Heart left ventricle (tissue), 16 donors: ENCODE measurements around the gene AGXT. TPM values are rescaled to one million over a fixed set of nuclear protein-coding genes. Genes with fewer than 3 reads are reported as not detected.

ENCODE experiments used
- ATAC-seq, 4 donors: fragments of 200-7000 bp; cut with Tn5 transposase; one replicate each; pipeline ENCODE4 v1.9.1; 2020 to 2022; ENCODE audit warnings: moderate library complexity in 4 of 4, mild to moderate bottlenecking in 3 of 4, moderate number of reproducible peaks in 1 of 4
- DNase-seq, 5 donors: peaks; one replicate each; pipeline ENCODE4 v3.0.0-alpha.2; 2020
- H3K27ac ChIP-seq, 12 donors: fragments of 200-600 bp; sonication (generic) in 4 of 12; one replicate each; pipeline versions ENCODE4 v1.5.0 to v1.8.0; 2016 to 2022; ENCODE audit warnings: mild to moderate bottlenecking in 2 of 12
- H3K27me3 ChIP-seq, 9 donors: fragments of 200-600 bp; sonication (generic) in 2 of 9; one replicate each; pipeline versions ENCODE4 v1.5.1 to v1.8.0; 2016 to 2022; ENCODE audit warnings: mild to moderate bottlenecking in 3 of 9
- H3K36me3 ChIP-seq, 9 donors: fragments of 200-600 bp; sonication (generic) in 2 of 9; one replicate each; pipeline versions ENCODE4 v1.5.0 to v1.8.0; 2018 to 2022; ENCODE audit warnings: mild to moderate bottlenecking in 2 of 9
- H3K4me1 ChIP-seq, 12 donors: fragments of 200-600 bp; sonication (generic) in 4 of 12; one replicate each; pipeline versions ENCODE4 v1.5.0 to v1.8.0; 2016 to 2022; ENCODE audit warnings: mild to moderate bottlenecking in 3 of 12
- H3K4me3 ChIP-seq, 12 donors: fragments of 200-600 bp; sonication (generic) in 4 of 12; one replicate each; pipeline versions ENCODE4 v1.5.0 to v1.8.0; 2017 to 2022; ENCODE audit warnings: mild to moderate bottlenecking in 9 of 12, moderate library complexity in 4 of 12
- H3K9me3 ChIP-seq, 12 donors: fragments of 200-600 bp; sonication (generic) in 4 of 12; one replicate each; pipeline versions ENCODE4 v1.5.0 to v1.8.0; 2016 to 2022; ENCODE audit warnings: mild to moderate bottlenecking in 1 of 12
- POLR2A ChIP-seq, 2 donors: fragments of 450-650 bp; IDR thresholded peaks; one replicate each; pipeline ENCODE4 v1.6.1; 2017; ENCODE audit warnings: antibody characterized with exemption in 2 of 2, mild to moderate bottlenecking in 2 of 2, moderate library complexity in 2 of 2
- WGBS, 4 donors: extraction: QIAGEN DNeasy Blood & Tissue Kit in 2 of 4; methylation state at CpG; one replicate each; pipeline versions ENCODE4 v1.1.5 to v1.1.7; 2013 to 2018; 5-methylcytosine and 5-hydroxymethylcytosine counted together
- intact Hi-C, 10 donors: fragments of 100-400 bp; cut with DNase I; formaldehyde crosslinking; loops; one replicate each; pipeline versions ENCODE4 v1.11.1 to v1.14.2; 2022
- polyA plus RNA-seq, 2 donors: library from polyadenylated mRNA; stranded (reverse); fragments of 200-250 nt; gene quantifications; one replicate each; pipeline ENCODE4 v1.2.3, GENCODE V29; 2013
- total RNA-seq, 9 donors: library from RNA; depleted of rRNA in 2 of 9; stranded (reverse); fragments of >200 nt in 2 of 9; fragmentation: NEBNext Ultra II Directional in 3 of 9; extraction: Animal tissue kit (Norgen Biotek cat#: 25700) in 3 of 9; gene quantifications; one replicate each; pipeline versions ENCODE4 v1.1.0 to v1.2.4, GENCODE V29; 2016 to 2023
- TF ChIP-seq, protein P1 (sequence below), 12 donors: fragments of 200-600 bp; sonication (generic) in 4 of 12; IDR thresholded peaks; one replicate each; pipeline versions ENCODE4 v1.5.0 to v1.8.0; 2018 to 2022; ENCODE audit warnings: antibody characterized with exemption in 12 of 12, mild to moderate bottlenecking in 5 of 12
- donor health status: ischemic (EF 13 %, LVEDD 7.1; RV severe dilation, severe dysfunction).
- donor health status: healthy with polysubstance abuse.
- donor health status: DM: no; HTN: yes; CAD: no.
- donor health status: DM: no; HTN: no; CAD: no.
- donor health status: ischemic (EF 25% LVEDD 6.9; RV normal size, moderate dysfunction).
- donor health status: ischemic (EF 25% LVEDD 5.7; RV mildly dilated, moderate dysfunction).
- donor health status: healthy.
- donor health status: DM: yes; HTN: yes; CAD: no.
- donor health status: ischemic (EF 35%, LVEDD 5.7; RV mildly dilated, moderate dysfunction).
- donor health status: nonischemic (EF 11% LVEDD 7.7; RV severe dilation, severe dysfunction).
- donor health status: DM: yes; HTN: yes; CAD: no.
- donor health status: PGD.
- donor health status: ischemic (EF 29% LVEDD 5.4; RV normal size, mild dysfunction).
- donor health status: nonischemic (EF 23%, LVEDD 6.1; RV moderate dilation, normal function).

The AGXT gene
- total and polyA plus RNA-seq, 11 donors: 0.06 TPM; not detected in 10

DNA sequence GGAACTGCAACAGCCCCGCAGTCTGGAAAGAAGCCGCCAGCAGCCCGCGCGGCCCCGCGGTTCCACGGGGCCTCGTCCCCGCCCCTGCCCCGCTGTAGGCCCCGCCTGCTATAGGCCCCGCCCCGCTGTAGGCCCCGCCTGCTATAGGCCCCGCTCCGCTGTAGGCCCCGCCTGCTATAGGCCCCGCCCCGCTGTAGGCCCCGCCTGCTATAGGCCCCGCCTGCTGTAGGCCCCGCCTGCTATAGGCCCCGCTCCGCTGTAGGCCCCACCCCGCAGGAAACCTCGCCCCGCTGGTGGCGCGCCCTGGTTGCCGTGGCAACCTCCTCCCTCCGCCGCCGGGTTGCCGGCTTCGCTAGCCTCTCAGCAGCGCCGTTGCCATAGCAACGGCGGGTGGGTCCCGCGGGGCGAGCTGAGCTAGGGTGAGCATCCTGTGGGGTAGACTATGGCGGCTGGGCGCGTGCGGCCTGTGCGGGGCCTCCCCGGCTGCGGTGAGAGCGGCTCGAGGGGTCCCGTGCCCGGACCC is 36.4 kb upstream of the AGXT start:
- ATAC-seq (peak; percentile 60 to 89 (median 87)), DNase-seq (peak; percentile 88 to 97 (median 93))
- TF ChIP-seq, protein P1, sequence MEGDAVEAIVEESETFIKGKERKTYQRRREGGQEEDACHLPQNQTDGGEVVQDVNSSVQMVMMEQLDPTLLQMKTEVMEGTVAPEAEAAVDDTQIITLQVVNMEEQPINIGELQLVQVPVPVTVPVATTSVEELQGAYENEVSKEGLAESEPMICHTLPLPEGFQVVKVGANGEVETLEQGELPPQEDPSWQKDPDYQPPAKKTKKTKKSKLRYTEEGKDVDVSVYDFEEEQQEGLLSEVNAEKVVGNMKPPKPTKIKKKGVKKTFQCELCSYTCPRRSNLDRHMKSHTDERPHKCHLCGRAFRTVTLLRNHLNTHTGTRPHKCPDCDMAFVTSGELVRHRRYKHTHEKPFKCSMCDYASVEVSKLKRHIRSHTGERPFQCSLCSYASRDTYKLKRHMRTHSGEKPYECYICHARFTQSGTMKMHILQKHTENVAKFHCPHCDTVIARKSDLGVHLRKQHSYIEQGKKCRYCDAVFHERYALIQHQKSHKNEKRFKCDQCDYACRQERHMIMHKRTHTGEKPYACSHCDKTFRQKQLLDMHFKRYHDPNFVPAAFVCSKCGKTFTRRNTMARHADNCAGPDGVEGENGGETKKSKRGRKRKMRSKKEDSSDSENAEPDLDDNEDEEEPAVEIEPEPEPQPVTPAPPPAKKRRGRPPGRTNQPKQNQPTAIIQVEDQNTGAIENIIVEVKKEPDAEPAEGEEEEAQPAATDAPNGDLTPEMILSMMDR (IDR thresholded peaks at IDR 0.05): no peak
- no peak for TF ChIP-seq POLR2A (IDR thresholded peaks at IDR 0.05)
- 5 to 8% (median 6%) methylated on average over 35 to 54 of the region's 54 CpGs for WGBS, 4 donors
- Histone ChIP-seq H3K4me3 (peak overlapping the region in 10 of 12 donors; percentile 20 to 52 (median 40)), H3K9me3 (no peaks in the 10 kb centered on the region), H3K4me1 (peaks cover 0 to 15% (median 8%) of the 10 kb centered on the region in 12 donors), H3K27me3 (peaks cover 0 to 40% (median 11%) of the 10 kb centered on the region in 9 donors), H3K27ac (no peak overlapping the region), H3K36me3 (no peaks in the 10 kb centered on the region)
- intact Hi-C loops: loop anchor here in 2 of 10 donors (10.0 kb wide), 1 partner anchor 317 kb away; no protein-coding TSS in a partner anchor

DNA sequence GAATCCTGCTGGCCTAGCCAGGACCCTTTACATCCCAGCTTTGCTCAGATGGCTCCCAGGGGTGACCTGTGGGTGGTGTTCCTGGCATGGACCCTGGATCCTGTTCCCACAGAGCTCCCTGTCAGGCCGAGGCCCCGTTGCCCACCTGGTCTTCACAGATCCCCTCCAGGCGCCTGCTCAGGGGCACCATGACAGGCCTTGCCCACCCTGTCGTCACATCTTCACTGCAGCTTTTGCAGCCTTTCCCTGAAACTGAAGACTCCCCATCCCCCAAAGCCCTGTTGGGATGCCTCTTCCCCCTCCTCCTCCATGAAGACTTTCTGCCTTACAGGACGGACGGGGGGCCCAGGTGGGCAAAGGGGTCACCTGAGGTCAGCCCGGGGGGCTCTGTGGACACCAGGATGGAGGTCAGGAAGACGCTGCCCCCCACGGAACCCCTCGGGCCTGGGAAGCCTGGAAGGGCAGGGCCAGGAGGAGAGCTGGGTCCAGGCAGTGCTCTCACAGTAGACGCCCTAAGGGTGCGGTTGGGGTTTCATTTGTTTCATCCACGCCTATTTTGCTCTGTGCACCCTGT is 35.6 kb upstream of the AGXT start:
- WGBS, 4 donors: 74 to 79% (median 78%) methylated on average over 12 to 13 of the region's 13 CpGs
- Histone ChIP-seq H3K4me1 (peaks cover 0 to 15% (median 8%) of the 10 kb centered on the region in 12 donors), H3K9me3 (no peaks in the 10 kb centered on the region), H3K36me3 (no peaks in the 10 kb centered on the region), H3K27ac (no peak overlapping the region), H3K27me3 (peaks cover 0 to 32% (median 11%) of the 10 kb centered on the region in 9 donors), H3K4me3 (peak overlapping the region in 1 of 12 donors; percentile 32)
- TF ChIP-seq, protein P1 (IDR thresholded peaks at IDR 0.05): no peak
- no peak for TF ChIP-seq POLR2A (IDR thresholded peaks at IDR 0.05)
- DNase-seq (peak in 1 of 5 donors; percentile 21), ATAC-seq (peak in 2 of 4 donors; percentile 2 to 8)
- intact Hi-C loops: loop anchor here in 2 of 10 donors (10.0 kb wide), 1 partner anchor 318 kb away; no protein-coding TSS in a partner anchor

DNA sequence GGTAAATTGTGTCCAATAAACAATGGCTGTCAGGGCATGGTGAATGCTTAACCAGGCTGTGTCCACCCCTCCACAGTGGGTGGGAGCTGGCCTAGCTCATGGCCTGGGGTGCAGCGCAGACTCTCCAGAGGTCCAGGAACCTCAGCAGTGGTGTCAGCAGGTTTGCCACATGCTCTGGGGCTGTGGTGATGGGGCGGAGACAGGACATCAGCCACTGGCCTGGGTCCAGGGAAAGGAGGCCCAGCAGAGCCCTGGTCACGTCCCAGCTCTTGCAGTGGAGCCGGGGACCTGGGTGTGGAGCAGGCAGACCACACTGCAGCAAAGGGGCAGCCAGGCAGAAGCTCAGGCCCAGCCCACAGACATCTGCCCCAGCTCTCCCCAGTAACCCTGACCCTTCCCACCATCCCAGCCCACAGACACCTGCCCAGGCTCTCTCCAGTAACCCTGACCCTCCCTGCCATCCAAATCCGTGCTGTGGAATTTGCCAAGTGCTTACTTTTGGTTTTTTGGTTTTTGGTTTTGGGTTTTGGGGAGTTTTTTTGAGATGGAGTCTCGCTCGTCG is 34.8 kb upstream of the AGXT start:
- no peak overlapping the region for H3K4me3 ChIP-seq
- intact Hi-C loops: loop anchor here in 2 of 10 donors (10.0 kb wide), 1 partner anchor 319 kb away; no protein-coding TSS in a partner anchor
- peaks cover 0 to 25% (median 5%) of the 10 kb centered on the region in 9 donors for H3K27me3 ChIP-seq
- no peak for TF ChIP-seq POLR2A (IDR thresholded peaks at IDR 0.05)
- TF ChIP-seq, protein P1 (IDR thresholded peaks at IDR 0.05): no peak
- no peak overlapping the region for H3K27ac ChIP-seq
- WGBS, 4 donors: 60 to 75% (median 66%) methylated on average over 7 to 8 of the region's 8 CpGs
- H3K4me1 ChIP-seq: peaks cover 0 to 15% (median 8%) of the 10 kb centered on the region in 12 donors
- H3K9me3 ChIP-seq: no peaks in the 10 kb centered on the region
- DNase-seq: peak in 1 of 5 donors; percentile 61
- no peaks in the 10 kb centered on the region for H3K36me3 ChIP-seq
- peak in 3 of 4 donors; percentile 6 to 46 (median 21) for ATAC-seq

DNA sequence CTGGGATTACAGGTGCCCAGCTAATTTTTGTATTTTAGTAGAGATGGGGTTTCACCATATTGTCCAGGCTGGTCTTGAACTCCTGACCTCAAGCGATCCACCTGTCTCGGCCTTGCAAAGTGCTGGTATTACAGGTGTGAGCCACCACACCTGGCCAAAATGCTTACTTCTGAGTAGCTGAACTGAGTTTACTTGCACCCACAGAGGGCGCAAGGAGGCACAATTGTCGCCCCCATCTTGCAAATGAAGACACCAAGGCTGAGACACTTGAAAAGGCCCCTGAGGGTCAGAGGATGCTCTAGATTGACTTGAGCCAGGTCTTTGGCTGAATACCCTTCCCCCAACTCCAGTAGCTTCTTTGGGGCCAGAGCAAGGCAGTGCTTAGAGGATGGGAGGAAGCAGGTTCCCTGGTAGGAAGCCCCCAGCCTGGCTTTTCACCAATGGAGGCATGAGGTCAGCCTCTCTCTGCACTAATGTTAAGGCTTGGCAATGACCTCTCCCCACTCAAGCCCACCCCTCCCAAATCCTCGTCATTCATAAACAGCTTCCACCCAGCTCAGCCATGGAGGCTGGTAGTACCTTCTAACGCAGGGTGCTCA is 34.1 kb upstream of the AGXT start:
- intact Hi-C loops: loop anchor here in 2 of 10 donors (10.0 kb wide), 1 partner anchor 320 kb away; no protein-coding TSS in a partner anchor
- TF ChIP-seq POLR2A (IDR thresholded peaks at IDR 0.05): no peak
- TF ChIP-seq, protein P1 (IDR thresholded peaks at IDR 0.05): no peak
- peak in 1 of 5 donors; percentile 24 for DNase-seq

More for the DNA sequence above, 34.1 kb upstream of the AGXT start:
- ATAC-seq: no peak
- Histone ChIP-seq H3K9me3 (no peaks in the 10 kb centered on the region), H3K27me3 (peaks cover 0 to 20% (median 5%) of the 10 kb centered on the region in 9 donors), H3K4me1 (peaks cover 0 to 15% (median 8%) of the 10 kb centered on the region in 12 donors), H3K4me3 (no peak overlapping the region), H3K36me3 (no peaks in the 10 kb centered on the region), H3K27ac (no peak overlapping the region)
- WGBS, 4 donors: 72 to 90% (median 88%) methylated on average over 4 to 6 of the region's 6 CpGs
